SK-N-SH (cell line): ENCODE data around the gene TRDN. TPM values are rescaled to one million over a fixed set of nuclear protein-coding genes. Genes with fewer than 3 reads are reported as not detected.
"Not testable (repeated sequence)": the region's sequence is repeated elsewhere in the genome, so short reads cannot be mapped to it uniquely, and the experiment has no call there.

Experiments used
- CTCF ChIA-PET: fragments of 300-600, 350-600 bp; formaldehyde crosslinking; extraction: SDS; loops from one replicate; lab custom pipeline; 2021; lab: Yijun Ruan, JAX
- POLR2A ChIA-PET: fragments of 350-600 bp; sonication (Branson Sonifier 250); formaldehyde crosslinking; extraction: SDS; loops from one replicate; lab custom pipeline; 2020; ENCODE audit warnings: antibody characterized with exemption, inconsistent platforms; lab: Yijun Ruan, JAX
- DNase-seq: peaks from one replicate; pipeline ENCODE4 v3.0.0; 2012
- H2AFZ ChIP-seq: fragments of 200-600 bp; sonication (generic); 2 replicates; pipeline ENCODE4 v1.8.1; 2016; ENCODE audit warnings: antibody characterized with exemption, mild to moderate bottlenecking, low read depth
- H3F3A ChIP-seq: fragments of 200-600 bp; sonication (generic); replicated peaks from 2 replicates; pipeline ENCODE3; 2016; ENCODE audit warnings: antibody characterized with exemption, mild to moderate bottlenecking; ENCODE audit not compliant: insufficient read depth
- H3K27ac ChIP-seq, 2 experiments: fragments of 200-500 bp in 1 of 2; fragments of 200-600 bp in 1 of 2; sonication (Bioruptor generic) in 1 of 2; sonication (generic), shearing (Covaris generic) in 1 of 2; 2 replicates each; pipeline versions ENCODE4 v1.5.1 to v1.6.1; 2014 to 2016; ENCODE audit warnings: low read depth in 2 of 2, inconsistent platforms in 1 of 2, low read length in 1 of 2, mild to moderate bottlenecking in 1 of 2, mixed read lengths in 1 of 2
- H3K27me3 ChIP-seq: fragments of 200-600 bp; sonication (generic), shearing (Covaris generic); 2 replicates; pipeline ENCODE4 v1.6.1; 2016; ENCODE audit warnings: mixed run types; ENCODE audit not compliant: insufficient read depth
- H3K36me3 ChIP-seq, 2 experiments: fragments of 200-500 bp in 1 of 2; fragments of 200-600 bp in 1 of 2; sonication (Bioruptor generic) in 1 of 2; sonication (generic) in 1 of 2; replicated peaks in 1 of 2; 2 replicates each; pipeline versions ENCODE3 to v1.5.1; 2014 to 2016; ENCODE audit warnings: low read length in 1 of 2, mild to moderate bottlenecking in 1 of 2; ENCODE audit not compliant: insufficient read depth in 2 of 2, control insufficient read depth in 1 of 2
- H3K4me1 ChIP-seq, 2 experiments: fragments of 200-500 bp in 1 of 2; fragments of 200-600 bp in 1 of 2; sonication (Bioruptor generic) in 1 of 2; sonication (generic), shearing (Covaris generic) in 1 of 2; 2 replicates each; pipeline versions ENCODE4 v1.5.1 to v1.6.1; 2014 to 2016; ENCODE audit warnings: low read depth in 1 of 2, low read length in 1 of 2, mixed run types in 1 of 2; ENCODE audit not compliant: insufficient read depth in 2 of 2, control insufficient read depth in 1 of 2
- H3K4me2 ChIP-seq: fragments of 200-600 bp; sonication (generic), shearing (Covaris generic); 2 replicates; pipeline ENCODE4 v1.6.1; 2017; ENCODE audit warnings: mixed run types
- H3K4me3 ChIP-seq, 2 experiments: fragments of 200-500 bp in 1 of 2; fragments of 200-600 bp in 1 of 2; sonication (Bioruptor generic) in 1 of 2; sonication (generic), shearing (Covaris generic) in 1 of 2; 2 replicates each; pipeline versions ENCODE4 v1.5.1 to v1.8.1; 2014 to 2016; ENCODE audit warnings: low read depth in 2 of 2, inconsistent platforms in 1 of 2, low read length in 1 of 2, mild to moderate bottlenecking in 1 of 2, mixed read lengths in 1 of 2, moderate library complexity in 1 of 2
- H3K79me2 ChIP-seq: fragments of 200-600 bp; sonication (generic); 2 replicates; pipeline ENCODE4 v1.8.1; 2017; ENCODE audit warnings: mild to moderate bottlenecking; ENCODE audit not compliant: insufficient read depth
- H3K9ac ChIP-seq: fragments of 200-600 bp; sonication (generic); 2 replicates; pipeline ENCODE4 v1.6.1; 2017; ENCODE audit warnings: mixed run types
- H3K9me2 ChIP-seq: fragments of 200-600 bp; sonication (generic); 2 replicates; pipeline ENCODE4 v1.6.1; 2017; ENCODE audit warnings: mixed run types
- H3K9me3 ChIP-seq: fragments of 200-600 bp; sonication (generic); 2 replicates; pipeline ENCODE4 v1.6.1; 2017; ENCODE audit warnings: mixed run types, mild to moderate bottlenecking, moderate library complexity
- H4K20me1 ChIP-seq: fragments of 200-600 bp; sonication (generic); 2 replicates; pipeline ENCODE4 v1.6.1; 2017; ENCODE audit warnings: mild to moderate bottlenecking, mixed run types; ENCODE audit not compliant: insufficient read depth
- CTCF ChIP-seq: fragments of 200-600 bp; sonication (generic); IDR thresholded peaks from 2 replicates; pipeline ENCODE4 v1.6.1; 2017; ENCODE audit warnings: antibody characterized with exemption, mild to moderate bottlenecking, moderate library complexity
- FOSL2 ChIP-seq: IDR thresholded peaks from 2 replicates; pipeline ENCODE4 v1.4.0; 2012; ENCODE audit warnings: low read depth, mild to moderate bottlenecking, moderate library complexity, borderline replicate concordance
- FOXJ3 ChIP-seq: sonication (generic); formaldehyde crosslinking; IDR thresholded peaks from 2 replicates; pipeline ENCODE4 v1.5.1; 2020; ENCODE audit warnings: mild to moderate bottlenecking, missing genetic modification reagents
- FOXM1 ChIP-seq: IDR thresholded peaks from 2 replicates; pipeline ENCODE4 v1.4.0; 2012; ENCODE audit warnings: low read depth, mild to moderate bottlenecking
- GATA2 ChIP-seq: sonication (generic); formaldehyde crosslinking; IDR thresholded peaks from 2 replicates; pipeline ENCODE4 v1.5.0; 2020; ENCODE audit warnings: mild to moderate bottlenecking, missing genetic modification reagents
- IRF3 ChIP-seq: fragments of 150-350 bp; IDR thresholded peaks from 2 replicates; pipeline ENCODE4 v1.6.1; 2016; ENCODE audit warnings: mild to moderate bottlenecking, low read depth, low read length
- JUND ChIP-seq: IDR thresholded peaks from 2 replicates; pipeline ENCODE4 v1.4.0; 2012
- MEF2A ChIP-seq: IDR thresholded peaks from 2 replicates; pipeline ENCODE4 v1.4.0; 2012; ENCODE audit warnings: low read depth, borderline replicate concordance
- MXI1 ChIP-seq: IDR thresholded peaks from 2 replicates; pipeline ENCODE4 v1.6.1; 2012; ENCODE audit warnings: mild to moderate bottlenecking, low read depth, low read length, improper control_type of control experiment
- RAD21 ChIP-seq: IDR thresholded peaks from 2 replicates; pipeline ENCODE4 v1.6.1; 2012; ENCODE audit warnings: mild to moderate bottlenecking, low read length
- RFX5 ChIP-seq: IDR thresholded peaks from 2 replicates; pipeline ENCODE4 v1.6.1; 2012; ENCODE audit warnings: mild to moderate bottlenecking, improper control_type of control experiment, low read length
- RXRA ChIP-seq: IDR thresholded peaks from 2 replicates; pipeline ENCODE4 v1.4.0; 2012; ENCODE audit warnings: low read depth, mild to moderate bottlenecking, borderline replicate concordance
- SIN3A ChIP-seq: IDR thresholded peaks from 2 replicates; pipeline ENCODE4 v1.6.1; 2012; ENCODE audit warnings: low read depth, mild to moderate bottlenecking, low read length, moderate library complexity, borderline replicate concordance
- SMC3 ChIP-seq: IDR thresholded peaks from 2 replicates; pipeline ENCODE4 v1.6.1; 2012; ENCODE audit warnings: low read depth, low read length, improper control_type of control experiment
- TCF12 ChIP-seq: IDR thresholded peaks from 2 replicates; pipeline ENCODE4 v1.4.0; 2012
- USF2 ChIP-seq: fragments of 150-350 bp; IDR thresholded peaks from 2 replicates; pipeline ENCODE4 v1.6.1; 2017; ENCODE audit warnings: antibody characterized with exemption, low read length, low read depth, borderline replicate concordance
- YY1 ChIP-seq: IDR thresholded peaks from 2 replicates; pipeline ENCODE4 v1.4.0; 2012; ENCODE audit warnings: low read depth, mild to moderate bottlenecking
- WGBS: methylation state at CpG from one replicate; pipeline ENCODE4 v1.1.6; 2017; ENCODE audit warnings: low lambda C conversion rate; 5-methylcytosine and 5-hydroxymethylcytosine counted together
- polyA plus RNA-seq, 3 experiments: library from polyadenylated mRNA; depleted of rRNA; stranded (reverse); fragments of >200 nt; gene quantifications; 2 replicates each; pipeline ENCODE4 v1.2.3, GENCODE V29; 2012

TRDN gene
- polyA plus RNA-seq, 1 of the 3 experiments (the other 2 are of a cell fraction), result not detected

GRCh38 chr6:123316733-123317323, 319.9 kb downstream of the TRDN start:
- no peaks in the 10 kb centered on the region for H3K4me1 ChIP-seq
- TF ChIP-seq CTCF, result peak; percentile 62
- no peak for TF ChIP-seq SIN3A
- TF ChIP-seq SMC3, result peak; percentile 42
- no peak for TF ChIP-seq JUND
- TF ChIP-seq RAD21, result peak; percentile 68
- H3K4me2 ChIP-seq, result no peak overlapping the region
- no peak overlapping the region for H2AFZ ChIP-seq
- no peaks in the 10 kb centered on the region for H4K20me1 ChIP-seq
- H3K36me3 ChIP-seq, result no peaks in the 10 kb centered on the region
- no peaks in the 10 kb centered on the region for H3F3A ChIP-seq
- no peaks in the 10 kb centered on the region for H3K9me2 ChIP-seq
- 2% methylated on average over 2 of the region's 2 CpGs for WGBS
- CTCF ChIA-PET, result interaction anchor here (1.0 to 6.2 kb wide), 6 partner anchors 371 to 587 kb away, joined by 3 to 53 read pairs (median 8); no protein-coding TSS in a partner anchor
- POLR2A ChIA-PET, result no interaction called here
- H3K4me3 ChIP-seq, result no peak overlapping the region
- DNase-seq, result peak; percentile 0
- no peaks in the 10 kb centered on the region for H3K27me3 ChIP-seq
- no peak overlapping the region for H3K9ac ChIP-seq
- H3K9me3 ChIP-seq, result no peaks in the 10 kb centered on the region
- no peak overlapping the region for H3K27ac ChIP-seq
- H3K79me2 ChIP-seq, result no peaks in the 10 kb centered on the region

GRCh38 chr6:123314459-123314858, 322.3 kb downstream of the TRDN start:
- H3K4me2 ChIP-seq, result not testable (repeated sequence)

GRCh38 chr6:123309130-123309529, 327.6 kb downstream of the TRDN start:
- CTCF ChIA-PET, result no interaction called here
- 3% methylated on average over 1 of the region's 1 CpG for WGBS
- POLR2A ChIA-PET, result no interaction called here
- TF ChIP-seq CTCF (no peak), RFX5 (no peak), JUND (no peak), MXI1 (no peak), MEF2A (no peak), RXRA (no peak), USF2 (no peak), GATA2 (CRISPR knock-in tag) (no peak), TCF12 (no peak), YY1 (no peak), FOXM1 (no peak), FOXJ3 (CRISPR knock-in tag) (no peak), IRF3 (no peak), SIN3A (no peak), FOSL2 (no peak)

More at GRCh38 chr6:123314459-123314858, 322.3 kb downstream of the TRDN start:
- H3K79me2 ChIP-seq, H3K4me1 ChIP-seq, H3K9me3 ChIP-seq, DNase-seq, H2AFZ ChIP-seq, POLR2A ChIA-PET, H3K4me3 ChIP-seq, H3F3A ChIP-seq, H3K9ac ChIP-seq, H3K27ac ChIP-seq, H3K36me3 ChIP-seq, H3K27me3 ChIP-seq, H4K20me1 ChIP-seq, H3K9me2 ChIP-seq: not testable (repeated sequence)
- CTCF ChIA-PET, result interaction anchor here (1.0 to 1.1 kb wide), 2 partner anchors 367 to 445 kb away, joined by 3 to 6 read pairs; no protein-coding TSS in a partner anchor
- WGBS, result 75% methylated on average over 2 of the region's 2 CpGs

More at GRCh38 chr6:123309130-123309529, 327.6 kb downstream of the TRDN start:
- no peaks in the 10 kb centered on the region for H3F3A ChIP-seq
- no peaks in the 10 kb centered on the region for H3K9me2 ChIP-seq
- no peak overlapping the region for H3K27ac ChIP-seq
- no peaks in the 10 kb centered on the region for H3K36me3 ChIP-seq
- no peak overlapping the region for H3K4me3 ChIP-seq
- H3K79me2 ChIP-seq, result no peaks in the 10 kb centered on the region
- H3K9ac ChIP-seq, result no peak overlapping the region
- no peak overlapping the region for H3K4me2 ChIP-seq
- DNase-seq, result no peak
- no peaks in the 10 kb centered on the region for H4K20me1 ChIP-seq
- H2AFZ ChIP-seq, result no peak overlapping the region
- H3K27me3 ChIP-seq, result no peaks in the 10 kb centered on the region
- no peaks in the 10 kb centered on the region for H3K9me3 ChIP-seq
- H3K4me1 ChIP-seq, result no peaks in the 10 kb centered on the region
